ENCODE measurements around the gene LBH.
"Not testable (repeated sequence)": the region's sequence is repeated elsewhere in the genome, so short reads cannot be mapped to it uniquely, and the experiment has no call there.

The LBH gene

DNA sequence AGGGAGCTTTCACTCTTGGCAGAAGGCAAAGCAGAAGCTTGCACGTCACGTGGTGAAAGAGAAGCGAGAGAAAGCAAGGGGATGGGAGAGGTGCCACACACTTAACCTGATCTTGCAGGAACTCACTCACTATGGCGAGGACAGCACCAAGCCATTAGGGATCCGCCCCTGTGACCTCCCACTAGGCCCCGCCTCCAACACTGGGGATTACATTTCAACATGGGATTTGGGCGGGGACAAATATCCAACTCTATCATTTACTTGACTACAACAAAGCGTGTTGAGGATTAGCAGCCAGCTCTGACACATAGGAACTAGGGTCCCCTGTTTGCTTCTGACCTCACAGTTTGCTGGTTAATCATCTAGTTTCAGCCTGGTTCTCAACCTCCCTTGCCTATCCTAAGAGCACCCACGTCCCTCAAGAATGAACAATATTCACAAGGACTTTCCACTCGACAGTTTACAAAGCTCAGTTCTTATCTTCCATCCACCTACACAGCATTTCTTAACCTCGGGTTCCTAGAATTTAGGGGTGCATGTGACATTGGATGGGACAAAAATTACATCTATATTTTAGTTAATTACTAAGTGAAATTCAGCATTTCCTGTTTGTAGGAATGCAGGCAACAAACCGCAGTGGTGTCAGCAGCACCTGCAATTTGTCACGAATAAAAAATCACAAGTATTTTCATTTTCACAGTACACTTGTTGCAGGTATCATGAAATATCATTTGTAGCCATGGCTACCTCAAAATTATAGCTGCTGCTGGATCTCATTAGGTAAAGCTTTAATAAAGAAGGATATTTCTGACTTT is 36.0 kb downstream of the LBH start:
- H3K27ac ChIP-seq = no peak overlapping the region
- TF ChIP-seq, protein P1, sequence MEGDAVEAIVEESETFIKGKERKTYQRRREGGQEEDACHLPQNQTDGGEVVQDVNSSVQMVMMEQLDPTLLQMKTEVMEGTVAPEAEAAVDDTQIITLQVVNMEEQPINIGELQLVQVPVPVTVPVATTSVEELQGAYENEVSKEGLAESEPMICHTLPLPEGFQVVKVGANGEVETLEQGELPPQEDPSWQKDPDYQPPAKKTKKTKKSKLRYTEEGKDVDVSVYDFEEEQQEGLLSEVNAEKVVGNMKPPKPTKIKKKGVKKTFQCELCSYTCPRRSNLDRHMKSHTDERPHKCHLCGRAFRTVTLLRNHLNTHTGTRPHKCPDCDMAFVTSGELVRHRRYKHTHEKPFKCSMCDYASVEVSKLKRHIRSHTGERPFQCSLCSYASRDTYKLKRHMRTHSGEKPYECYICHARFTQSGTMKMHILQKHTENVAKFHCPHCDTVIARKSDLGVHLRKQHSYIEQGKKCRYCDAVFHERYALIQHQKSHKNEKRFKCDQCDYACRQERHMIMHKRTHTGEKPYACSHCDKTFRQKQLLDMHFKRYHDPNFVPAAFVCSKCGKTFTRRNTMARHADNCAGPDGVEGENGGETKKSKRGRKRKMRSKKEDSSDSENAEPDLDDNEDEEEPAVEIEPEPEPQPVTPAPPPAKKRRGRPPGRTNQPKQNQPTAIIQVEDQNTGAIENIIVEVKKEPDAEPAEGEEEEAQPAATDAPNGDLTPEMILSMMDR (IDR thresholded peaks at IDR 0.05) = no peak

DNA sequence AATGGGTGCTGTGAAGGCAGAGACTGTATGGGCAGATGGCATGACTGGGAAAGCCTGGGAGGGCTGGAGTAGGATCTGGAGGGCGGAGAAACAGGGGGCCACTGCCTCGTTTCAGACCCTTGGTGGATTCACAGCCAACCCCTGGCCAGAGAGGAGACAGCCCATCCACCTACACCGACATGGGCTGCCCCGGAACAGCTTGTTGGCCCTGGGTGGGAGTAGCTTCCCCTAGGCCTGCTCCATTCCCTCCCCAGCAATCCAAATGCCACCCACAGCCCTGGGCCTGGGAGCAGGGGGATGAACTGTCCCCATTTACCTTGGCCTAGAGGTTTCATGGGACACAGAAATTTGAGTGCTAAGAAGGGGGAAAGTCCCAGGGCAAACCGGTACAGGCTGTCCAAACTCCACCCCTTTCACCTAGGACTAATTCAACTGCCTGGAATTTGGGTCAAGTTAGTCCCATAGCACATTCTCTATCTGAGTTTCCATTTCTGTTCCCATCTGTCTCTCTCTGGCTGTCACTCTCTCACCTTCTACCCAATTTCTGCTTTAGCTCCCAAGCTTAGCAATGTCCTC is 37.0 kb downstream of the LBH start:
- Histone ChIP-seq H3K9ac (no peak overlapping the region), H2AFZ (no peak overlapping the region), H3K9me3 (ENCODE audit: control insufficient read depth, low read length) (no peaks in the 10 kb centered on the region), H3K27me3 (ENCODE audit: control insufficient read depth, insufficient read depth, low read length) (no peaks in the 10 kb centered on the region), H3K36me3 (ENCODE audit: control insufficient read depth, insufficient read depth, low read length) (no peaks in the 10 kb centered on the region), H3K4me2 (ENCODE audit: low read length) (no peak overlapping the region), H3K79me2 (no peaks in the 10 kb centered on the region), H3K4me1 (no peaks in the 10 kb centered on the region), H3K27ac (no peak overlapping the region), H3K4me3 (ENCODE audit: low read depth, low read length) (no peak overlapping the region)
- TF ChIP-seq, protein P1 (IDR thresholded peaks at IDR 0.05) = no peak

More for the DNA sequence above, 36.0 kb downstream of the LBH start:
- no peaks in the 10 kb centered on the region for H3K36me3 ChIP-seq (ENCODE audit: control insufficient read depth, insufficient read depth, low read length)
- no peaks in the 10 kb centered on the region for H3K27me3 ChIP-seq (ENCODE audit: control insufficient read depth, insufficient read depth, low read length)
- H3K79me2 ChIP-seq = no peaks in the 10 kb centered on the region
- H3K4me3 ChIP-seq (ENCODE audit: low read depth, low read length) = no peak overlapping the region
- H3K9me3 ChIP-seq (ENCODE audit: control insufficient read depth, low read length) = no peaks in the 10 kb centered on the region
- H3K4me1 ChIP-seq = no peaks in the 10 kb centered on the region
- H3K4me2 ChIP-seq (ENCODE audit: low read length) = no peak overlapping the region
- H2AFZ ChIP-seq = no peak overlapping the region
- no peak overlapping the region for H3K9ac ChIP-seq

DNA sequence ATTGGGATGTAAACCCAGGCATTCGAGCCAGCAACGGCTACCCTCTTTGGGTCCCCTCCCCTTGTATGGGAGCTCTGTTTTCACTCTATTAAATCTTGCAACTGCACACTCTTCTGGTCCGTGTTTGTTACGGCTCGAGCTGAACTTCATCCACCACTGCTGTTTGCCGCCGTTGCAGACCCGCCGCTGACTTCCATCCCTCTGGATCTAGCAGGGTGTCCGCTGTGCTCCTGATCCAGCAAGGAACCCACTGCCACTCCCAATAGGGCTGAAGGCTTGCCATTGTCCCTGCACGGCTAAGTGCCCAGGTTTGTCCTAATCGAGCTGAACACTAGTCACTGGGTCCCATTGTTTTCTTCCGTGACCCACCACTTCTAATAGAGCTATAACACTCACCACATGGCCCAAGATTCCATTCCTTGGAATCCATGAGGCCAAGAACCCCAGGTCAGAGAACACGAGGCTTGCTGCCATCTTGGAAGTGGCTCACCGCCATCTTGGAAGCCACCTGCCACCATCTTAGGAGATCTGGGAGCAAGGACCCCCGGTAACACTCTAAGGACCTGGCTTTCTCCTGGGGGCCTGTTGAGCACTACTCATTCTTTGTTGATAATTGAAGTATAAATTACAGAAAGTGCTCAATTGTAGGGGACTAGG is 37.9 kb downstream of the LBH start:
- not testable (repeated sequence) for H3K4me3 ChIP-seq (ENCODE audit: low read depth, low read length); H3K27me3 ChIP-seq (ENCODE audit: control insufficient read depth, insufficient read depth, low read length); H3K9ac ChIP-seq; H3K27ac ChIP-seq; H3K4me2 ChIP-seq (ENCODE audit: low read length); H2AFZ ChIP-seq; H3K9me3 ChIP-seq (ENCODE audit: control insufficient read depth, low read length); H3K79me2 ChIP-seq; H3K4me1 ChIP-seq; H3K36me3 ChIP-seq (ENCODE audit: control insufficient read depth, insufficient read depth, low read length)

DNA sequence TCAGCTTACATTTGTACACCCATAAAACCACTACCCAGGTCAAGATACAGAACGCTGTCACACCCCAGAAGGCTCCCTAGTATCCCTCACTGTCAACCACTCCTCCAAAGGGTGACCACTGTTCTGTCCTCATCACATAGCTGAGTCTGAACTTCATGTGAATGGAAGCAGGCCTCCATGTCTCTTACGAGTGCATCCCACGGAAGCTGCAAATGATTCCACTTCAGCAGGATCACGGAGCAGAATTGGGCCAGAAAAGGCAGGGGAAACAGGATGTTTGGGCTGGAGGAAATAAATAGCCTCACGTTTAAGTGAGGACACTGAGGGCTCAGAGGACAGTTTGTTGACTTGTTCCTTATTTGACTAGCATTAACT is 38.4 kb downstream of the LBH start:
- Histone ChIP-seq H2AFZ (no peak overlapping the region), H3K27me3 (ENCODE audit: control insufficient read depth, insufficient read depth, low read length) (no peaks in the 10 kb centered on the region), H3K4me2 (ENCODE audit: low read length) (no peak overlapping the region), H3K4me1 (no peaks in the 10 kb centered on the region), H3K9me3 (ENCODE audit: control insufficient read depth, low read length) (no peaks in the 10 kb centered on the region), H3K4me3 (ENCODE audit: low read depth, low read length) (no peak overlapping the region), H3K9ac (no peak overlapping the region), H3K79me2 (no peaks in the 10 kb centered on the region), H3K27ac (no peak overlapping the region), H3K36me3 (ENCODE audit: control insufficient read depth, insufficient read depth, low read length) (no peaks in the 10 kb centered on the region)
- TF ChIP-seq, protein P1 (IDR thresholded peaks at IDR 0.05) = no peak

DNA sequence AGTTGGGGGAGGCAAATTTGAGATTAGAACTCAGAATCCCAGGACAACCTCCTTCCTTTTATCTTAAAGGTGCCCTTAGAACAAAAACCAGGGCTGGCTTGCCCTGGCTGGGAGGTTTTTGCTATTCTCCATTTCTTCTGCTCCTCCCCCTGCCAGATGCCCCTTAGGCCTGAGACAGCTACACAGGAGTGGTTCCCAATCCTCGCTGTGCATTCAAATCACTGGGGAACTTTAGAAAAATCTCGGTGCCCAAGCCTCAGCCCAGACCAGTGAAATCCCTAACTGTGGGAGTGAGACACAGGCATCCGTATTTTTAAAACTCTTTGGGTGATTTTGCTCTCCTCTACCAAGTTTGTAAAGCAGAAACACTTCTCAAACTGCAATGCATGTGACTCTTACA is 38.8 kb downstream of the LBH start:
- TF ChIP-seq, protein P1 (IDR thresholded peaks at IDR 0.05) = no peak
- Histone ChIP-seq H3K9me3 (ENCODE audit: control insufficient read depth, low read length) (no peaks in the 10 kb centered on the region), H3K27me3 (ENCODE audit: control insufficient read depth, insufficient read depth, low read length) (no peaks in the 10 kb centered on the region), H3K4me3 (ENCODE audit: low read depth, low read length) (no peak overlapping the region), H3K27ac (no peak overlapping the region), H3K9ac (no peak overlapping the region), H3K79me2 (no peaks in the 10 kb centered on the region), H3K36me3 (ENCODE audit: control insufficient read depth, insufficient read depth, low read length) (no peaks in the 10 kb centered on the region), H2AFZ (no peak overlapping the region), H3K4me2 (ENCODE audit: low read length) (no peak overlapping the region), H3K4me1 (no peaks in the 10 kb centered on the region)

All from parathyroid adenoma (tissue), 2 donors.